Measurements from ENCODE around the gene LRRC28. TPM values are rescaled to one million over a fixed set of nuclear protein-coding genes. Genes with fewer than 3 reads are reported as not detected.
A peak's percentile ranks its signal among the peaks of the same experiment; 100 is the strongest.

Gene LRRC28
- total RNA-seq, 2 experiments from 2014 or later, result 12.5 to 14.4 TPM

DNA sequence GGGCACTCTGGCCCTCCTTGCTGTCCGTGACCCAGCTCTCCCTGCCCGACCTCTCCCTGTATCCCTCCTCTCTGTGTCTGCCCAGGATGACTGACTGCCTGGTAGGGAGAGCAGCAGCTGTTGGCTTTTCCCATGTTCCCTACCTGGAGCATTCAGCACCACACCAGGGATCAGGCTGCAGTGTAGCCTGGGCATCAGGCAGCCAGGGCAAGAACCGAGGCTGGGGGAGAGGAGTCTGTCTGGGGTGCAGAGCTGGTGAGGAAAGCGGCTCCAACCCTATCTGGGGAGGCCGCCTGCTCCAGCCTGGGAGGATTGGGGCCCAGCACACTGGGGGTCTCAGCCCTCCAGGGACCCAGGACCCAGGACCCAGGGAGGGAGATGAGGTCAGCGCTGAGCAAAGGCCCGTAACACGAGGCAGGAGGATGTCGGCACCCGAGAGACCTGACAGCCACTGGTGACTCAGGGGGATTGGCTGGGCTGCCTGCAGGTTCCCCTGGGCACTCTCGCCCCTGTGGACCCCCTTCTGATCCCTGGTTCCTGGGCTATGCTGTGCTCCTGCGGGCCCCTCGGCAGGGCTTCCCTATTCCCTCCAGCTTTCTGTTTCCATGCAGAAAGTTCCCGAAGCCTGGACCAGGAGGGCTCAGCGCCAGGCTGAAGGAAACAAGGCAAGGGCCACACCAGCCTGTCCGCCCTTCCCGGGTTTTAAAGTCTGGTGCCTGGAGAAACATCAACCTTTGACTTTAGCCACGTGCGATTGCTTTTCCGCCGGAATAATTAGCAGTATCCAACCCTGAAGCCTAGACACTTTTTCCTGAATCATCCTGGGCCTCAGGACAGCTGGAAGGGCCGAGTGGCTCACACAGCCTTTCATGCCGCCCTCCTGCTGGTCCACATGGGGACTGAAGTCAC lies 186.3 kb downstream of the LRRC28 start:
- H3K36me3 ChIP-seq (ENCODE audit: insufficient read depth, low read length), result no peaks in the 10 kb centered on the region
- H3K27ac Mint-ChIP-seq, result no peak overlapping the region
- no peak overlapping the region for H3K4me3 Mint-ChIP-seq
- H3K9me3 ChIP-seq (ENCODE audit: control insufficient read depth in 1 of 2, insufficient read depth in 1 of 2, low read length in 2 of 2), result no peaks in the 10 kb centered on the region
- peaks cover 69% of the 10 kb centered on the region for H3K4me1 Mint-ChIP-seq (ENCODE audit: low read depth)
- peak in 1 of 14 experiments; percentile 28 for DNase-seq
- intact Hi-C loops (cut with DNase I, micrococcal nuclease), result no loop called here
- no peak for ATAC-seq (ENCODE audit: poor library complexity)
- ChIA-PET CTCF (no interaction called here), POLR2A (no interaction called here)
- no peaks in the 10 kb centered on the region for H3K27me3 ChIP-seq (ENCODE audit: control insufficient read depth in 1 of 2, insufficient read depth in 2 of 2, low read length in 2 of 2)
- peaks cover 58% of the 10 kb centered on the region for H3K4me1 ChIP-seq (ENCODE audit: insufficient read depth, low read length)
- H3K36me3 Mint-ChIP-seq (ENCODE audit: low read depth), result no peaks in the 10 kb centered on the region
- H3K27me3 Mint-ChIP-seq, result no peaks in the 10 kb centered on the region
- TF ChIP-seq, protein P1, sequence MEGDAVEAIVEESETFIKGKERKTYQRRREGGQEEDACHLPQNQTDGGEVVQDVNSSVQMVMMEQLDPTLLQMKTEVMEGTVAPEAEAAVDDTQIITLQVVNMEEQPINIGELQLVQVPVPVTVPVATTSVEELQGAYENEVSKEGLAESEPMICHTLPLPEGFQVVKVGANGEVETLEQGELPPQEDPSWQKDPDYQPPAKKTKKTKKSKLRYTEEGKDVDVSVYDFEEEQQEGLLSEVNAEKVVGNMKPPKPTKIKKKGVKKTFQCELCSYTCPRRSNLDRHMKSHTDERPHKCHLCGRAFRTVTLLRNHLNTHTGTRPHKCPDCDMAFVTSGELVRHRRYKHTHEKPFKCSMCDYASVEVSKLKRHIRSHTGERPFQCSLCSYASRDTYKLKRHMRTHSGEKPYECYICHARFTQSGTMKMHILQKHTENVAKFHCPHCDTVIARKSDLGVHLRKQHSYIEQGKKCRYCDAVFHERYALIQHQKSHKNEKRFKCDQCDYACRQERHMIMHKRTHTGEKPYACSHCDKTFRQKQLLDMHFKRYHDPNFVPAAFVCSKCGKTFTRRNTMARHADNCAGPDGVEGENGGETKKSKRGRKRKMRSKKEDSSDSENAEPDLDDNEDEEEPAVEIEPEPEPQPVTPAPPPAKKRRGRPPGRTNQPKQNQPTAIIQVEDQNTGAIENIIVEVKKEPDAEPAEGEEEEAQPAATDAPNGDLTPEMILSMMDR (IDR thresholded peaks at IDR 0.05), result no peak
- no peak overlapping the region for H3K4me3 ChIP-seq (ENCODE audit: low read length)
- no peak overlapping the region for H3K27ac ChIP-seq (ENCODE audit: low read depth in 1 of 2, low read length in 2 of 2)
- H3K9me3 Mint-ChIP-seq, result no peaks in the 10 kb centered on the region

DNA sequence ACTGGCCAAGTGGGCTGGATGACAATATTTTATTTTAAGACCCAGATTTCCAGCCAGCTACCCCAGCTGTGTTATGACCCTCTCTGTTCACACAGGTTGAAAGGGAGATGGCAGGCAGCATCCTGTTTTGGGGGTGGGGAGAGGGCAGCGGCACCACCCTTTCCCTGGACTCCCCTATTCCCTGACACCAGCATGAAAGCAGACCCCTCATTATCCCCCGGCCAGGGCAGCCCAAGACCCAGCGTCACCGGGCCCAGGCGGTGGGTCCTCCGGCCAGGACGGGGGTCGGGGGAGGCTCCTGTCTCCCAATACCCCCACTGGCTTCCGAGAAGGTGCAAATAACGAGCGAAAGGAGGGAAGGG lies 186.9 kb downstream of the LRRC28 start:
- H3K4me1 ChIP-seq (ENCODE audit: insufficient read depth, low read length), result peaks cover 58% of the 10 kb centered on the region
- no peaks in the 10 kb centered on the region for H3K9me3 ChIP-seq (ENCODE audit: control insufficient read depth in 1 of 2, insufficient read depth in 1 of 2, low read length in 2 of 2)
- ATAC-seq (ENCODE audit: poor library complexity), result no peak

DNA sequence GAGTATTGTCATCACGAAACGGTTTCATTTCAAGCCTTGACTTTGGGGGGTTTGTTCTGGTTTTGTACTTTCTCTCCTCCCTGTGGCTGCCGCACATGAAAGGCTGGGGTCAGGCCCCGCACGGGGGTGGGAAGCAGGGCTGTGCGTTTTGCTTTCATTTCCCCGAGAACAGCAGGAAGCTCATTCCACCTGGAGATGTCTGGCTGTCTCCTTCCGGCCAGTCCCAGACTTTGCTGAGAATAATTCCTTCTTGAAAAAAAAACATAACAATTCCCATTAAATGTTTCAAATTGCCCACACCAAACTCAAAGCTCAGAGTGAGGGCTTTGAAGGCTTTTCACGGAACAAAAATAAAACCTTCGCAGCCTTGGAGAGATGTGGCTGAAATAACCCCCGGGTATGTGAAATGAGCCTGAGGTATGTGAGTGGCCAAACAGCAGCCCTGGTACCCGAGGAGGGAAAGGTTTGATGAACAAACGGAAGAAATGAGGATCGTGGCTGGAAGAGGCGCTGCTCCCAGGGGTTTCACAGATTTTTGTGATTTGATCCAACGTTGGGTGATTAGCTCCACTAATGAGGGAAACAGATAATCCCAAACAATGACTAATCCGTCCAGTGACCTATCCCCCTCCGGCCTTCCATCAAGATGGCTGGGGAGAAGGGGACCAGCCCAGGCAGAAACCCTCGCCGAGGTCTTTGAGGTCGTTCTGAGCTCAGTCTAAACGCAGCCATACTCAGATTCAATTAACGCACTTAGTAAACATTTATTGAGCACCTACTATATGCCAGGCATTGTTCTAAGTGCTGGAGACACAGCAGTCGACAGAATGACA lies 187.6 kb downstream of the LRRC28 start:
- ChIA-PET POLR2A (interaction anchor here (1.1 kb wide), 1 partner anchor 18 kb away, joined by 5 read pairs; no protein-coding TSS in a partner anchor), CTCF (interaction anchor here (1.1 kb wide), 1 partner anchor 229 kb away, joined by 3 read pairs; no protein-coding TSS in a partner anchor)
- Histone ChIP-seq H3K27me3 (ENCODE audit: control insufficient read depth in 1 of 2, insufficient read depth in 2 of 2, low read length in 2 of 2) (no peaks in the 10 kb centered on the region), H3K4me3 (ENCODE audit: low read length) (no peak overlapping the region), H3K9me3 (ENCODE audit: control insufficient read depth in 1 of 2, insufficient read depth in 1 of 2, low read length in 2 of 2) (no peaks in the 10 kb centered on the region), H3K36me3 (ENCODE audit: insufficient read depth, low read length) (no peaks in the 10 kb centered on the region), H3K4me1 (ENCODE audit: insufficient read depth, low read length) (peaks cover 58% of the 10 kb centered on the region), H3K27ac (ENCODE audit: low read depth in 1 of 2, low read length in 2 of 2) (no peak overlapping the region)
- Mint-ChIP-seq H3K27ac (peak overlapping the region; percentile 72), H3K27me3 (no peaks in the 10 kb centered on the region), H3K4me3 (peak overlapping the region; percentile 49), H3K4me1 (ENCODE audit: low read depth) (peaks cover 68% of the 10 kb centered on the region), H3K36me3 (ENCODE audit: low read depth) (no peaks in the 10 kb centered on the region), H3K9me3 (no peaks in the 10 kb centered on the region)
- intact Hi-C loops (cut with DNase I, micrococcal nuclease), result no loop called here
- TF ChIP-seq, protein P1 (IDR thresholded peaks at IDR 0.05), result no peak
- DNase-seq (peak in 3 of 14 experiments; percentile 21 to 36 (median 29)), ATAC-seq (ENCODE audit: poor library complexity) (peak; percentile 49)

More for the DNA sequence above, 186.9 kb downstream of the LRRC28 start:
- ChIA-PET POLR2A (interaction anchor here (1.1 kb wide), 1 partner anchor 17 kb away, joined by 5 read pairs; no protein-coding TSS in a partner anchor), CTCF (interaction anchor here (1.1 kb wide), 1 partner anchor 230 kb away, joined by 3 read pairs; no protein-coding TSS in a partner anchor)
- Mint-ChIP-seq H3K36me3 (ENCODE audit: low read depth) (no peaks in the 10 kb centered on the region), H3K27ac (peak overlapping the region; percentile 72), H3K4me3 (no peak overlapping the region), H3K9me3 (no peaks in the 10 kb centered on the region), H3K27me3 (no peaks in the 10 kb centered on the region), H3K4me1 (ENCODE audit: low read depth) (peaks cover 70% of the 10 kb centered on the region)
- Histone ChIP-seq H3K36me3 (ENCODE audit: insufficient read depth, low read length) (no peaks in the 10 kb centered on the region), H3K27me3 (ENCODE audit: control insufficient read depth in 1 of 2, insufficient read depth in 2 of 2, low read length in 2 of 2) (no peaks in the 10 kb centered on the region), H3K4me3 (ENCODE audit: low read length) (no peak overlapping the region), H3K27ac (ENCODE audit: low read depth in 1 of 2, low read length in 2 of 2) (peak overlapping the region in 1 of 2 donors; percentile 27)
- intact Hi-C loops (cut with DNase I, micrococcal nuclease), result no loop called here
- peak in 1 of 14 experiments; percentile 29 for DNase-seq
- TF ChIP-seq, protein P1 (IDR thresholded peaks at IDR 0.05), result no peak
